Measurements from ENCODE around the gene NHSL2.

DNA sequence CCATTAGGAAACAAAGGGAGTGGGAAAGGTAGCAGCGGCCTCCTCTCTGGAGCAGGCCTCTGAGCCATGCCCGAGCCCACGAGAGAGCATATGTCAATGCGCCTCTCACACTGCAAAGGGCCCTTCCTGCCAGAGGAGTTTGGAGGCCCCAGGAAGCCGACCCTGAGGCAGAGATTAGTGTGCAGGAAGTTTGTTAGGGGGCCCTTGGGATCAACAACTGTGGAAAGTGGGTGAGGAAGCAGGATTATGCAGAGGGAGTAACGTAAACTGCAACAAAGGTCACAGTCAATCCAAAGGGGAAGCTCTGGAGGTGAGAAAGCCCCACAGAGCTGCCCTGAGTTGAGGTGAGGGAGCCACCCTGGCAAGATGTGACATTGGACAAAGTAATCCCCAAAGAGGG is 203.7 kb downstream of the NHSL2 start:
- TF ChIP-seq, protein P1, sequence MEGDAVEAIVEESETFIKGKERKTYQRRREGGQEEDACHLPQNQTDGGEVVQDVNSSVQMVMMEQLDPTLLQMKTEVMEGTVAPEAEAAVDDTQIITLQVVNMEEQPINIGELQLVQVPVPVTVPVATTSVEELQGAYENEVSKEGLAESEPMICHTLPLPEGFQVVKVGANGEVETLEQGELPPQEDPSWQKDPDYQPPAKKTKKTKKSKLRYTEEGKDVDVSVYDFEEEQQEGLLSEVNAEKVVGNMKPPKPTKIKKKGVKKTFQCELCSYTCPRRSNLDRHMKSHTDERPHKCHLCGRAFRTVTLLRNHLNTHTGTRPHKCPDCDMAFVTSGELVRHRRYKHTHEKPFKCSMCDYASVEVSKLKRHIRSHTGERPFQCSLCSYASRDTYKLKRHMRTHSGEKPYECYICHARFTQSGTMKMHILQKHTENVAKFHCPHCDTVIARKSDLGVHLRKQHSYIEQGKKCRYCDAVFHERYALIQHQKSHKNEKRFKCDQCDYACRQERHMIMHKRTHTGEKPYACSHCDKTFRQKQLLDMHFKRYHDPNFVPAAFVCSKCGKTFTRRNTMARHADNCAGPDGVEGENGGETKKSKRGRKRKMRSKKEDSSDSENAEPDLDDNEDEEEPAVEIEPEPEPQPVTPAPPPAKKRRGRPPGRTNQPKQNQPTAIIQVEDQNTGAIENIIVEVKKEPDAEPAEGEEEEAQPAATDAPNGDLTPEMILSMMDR (conservative IDR thresholded peaks at IDR 0.05; ENCODE audit: low read length): no peak
- no peak for TF ChIP-seq EZH2phosphoT487 (IDR thresholded peaks at IDR 0.05; ENCODE audit: borderline replicate concordance, low read depth, low read length)
